ENCODE results near the gene CDKN2AIPNL. TPM values are rescaled to one million over a fixed set of nuclear protein-coding genes. Genes with fewer than 3 reads are reported as not detected.
A peak's percentile ranks its signal among the peaks of the same experiment; 100 is the strongest.

Gene CDKN2AIPNL
- total RNA-seq, 3 donors from 2014 or later = 16.2 to 20.8 (median 19.7) TPM

DNA sequence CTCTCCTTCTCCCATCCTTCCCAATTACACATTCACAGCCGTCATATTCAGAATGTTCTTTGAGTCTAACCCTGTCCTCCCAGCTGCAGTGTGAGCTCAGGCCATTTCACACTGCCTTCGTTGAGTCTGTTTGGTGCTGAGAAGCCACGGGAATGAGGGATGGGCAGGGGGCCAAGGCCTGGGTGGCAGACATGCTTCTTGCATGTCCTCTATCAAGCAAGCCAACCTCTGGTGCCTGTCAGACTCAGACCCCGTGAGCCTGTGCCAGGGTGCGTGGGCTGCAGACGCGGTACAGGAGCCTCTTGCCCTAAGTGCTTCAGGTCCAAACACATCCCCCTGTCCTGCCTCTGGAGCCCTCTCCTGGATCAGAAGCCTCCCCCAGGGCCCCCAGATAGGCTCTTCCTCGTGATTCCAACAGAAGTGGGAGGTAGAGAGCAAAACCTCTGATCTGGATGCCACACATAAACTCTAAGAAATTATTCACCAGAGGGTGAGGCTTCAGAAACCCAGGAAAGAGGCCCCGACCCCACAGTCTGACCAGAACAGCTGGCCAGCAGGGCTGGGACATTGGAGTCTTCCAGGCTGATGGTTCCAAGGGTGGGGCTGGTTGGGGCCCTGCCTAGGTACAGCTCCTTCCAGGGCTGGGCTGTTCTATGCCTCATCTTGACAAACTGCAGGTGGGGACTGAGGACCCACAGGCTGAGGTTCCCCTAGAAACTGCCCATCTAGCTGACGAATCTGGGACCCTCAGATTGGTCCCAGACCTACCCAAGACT, 46.7 kb upstream of the CDKN2AIPNL start:
- Histone ChIP-seq H3K9me3 (no peaks in the 10 kb centered on the region), H3K4me1 (no peaks in the 10 kb centered on the region), H3K27ac (no peak overlapping the region), H3K27me3 (no peaks in the 10 kb centered on the region), H3K4me3 (no peak overlapping the region), H3K36me3 (no peaks in the 10 kb centered on the region)
- intact Hi-C loops (cut with DNase I; ENCODE audit: low total_unique reads) = no loop called here
- peak in 1 of 2 donors; percentile 89 for DNase-seq (ENCODE audit: low spot score in 2 of 2)
- TF ChIP-seq POLR2A (IDR thresholded peaks at IDR 0.05) (no peak), POLR2AphosphoS5 (IDR thresholded peaks at IDR 0.05) (no peak)
- TF ChIP-seq, protein P1, sequence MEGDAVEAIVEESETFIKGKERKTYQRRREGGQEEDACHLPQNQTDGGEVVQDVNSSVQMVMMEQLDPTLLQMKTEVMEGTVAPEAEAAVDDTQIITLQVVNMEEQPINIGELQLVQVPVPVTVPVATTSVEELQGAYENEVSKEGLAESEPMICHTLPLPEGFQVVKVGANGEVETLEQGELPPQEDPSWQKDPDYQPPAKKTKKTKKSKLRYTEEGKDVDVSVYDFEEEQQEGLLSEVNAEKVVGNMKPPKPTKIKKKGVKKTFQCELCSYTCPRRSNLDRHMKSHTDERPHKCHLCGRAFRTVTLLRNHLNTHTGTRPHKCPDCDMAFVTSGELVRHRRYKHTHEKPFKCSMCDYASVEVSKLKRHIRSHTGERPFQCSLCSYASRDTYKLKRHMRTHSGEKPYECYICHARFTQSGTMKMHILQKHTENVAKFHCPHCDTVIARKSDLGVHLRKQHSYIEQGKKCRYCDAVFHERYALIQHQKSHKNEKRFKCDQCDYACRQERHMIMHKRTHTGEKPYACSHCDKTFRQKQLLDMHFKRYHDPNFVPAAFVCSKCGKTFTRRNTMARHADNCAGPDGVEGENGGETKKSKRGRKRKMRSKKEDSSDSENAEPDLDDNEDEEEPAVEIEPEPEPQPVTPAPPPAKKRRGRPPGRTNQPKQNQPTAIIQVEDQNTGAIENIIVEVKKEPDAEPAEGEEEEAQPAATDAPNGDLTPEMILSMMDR (IDR thresholded peaks at IDR 0.05) = no peak

DNA sequence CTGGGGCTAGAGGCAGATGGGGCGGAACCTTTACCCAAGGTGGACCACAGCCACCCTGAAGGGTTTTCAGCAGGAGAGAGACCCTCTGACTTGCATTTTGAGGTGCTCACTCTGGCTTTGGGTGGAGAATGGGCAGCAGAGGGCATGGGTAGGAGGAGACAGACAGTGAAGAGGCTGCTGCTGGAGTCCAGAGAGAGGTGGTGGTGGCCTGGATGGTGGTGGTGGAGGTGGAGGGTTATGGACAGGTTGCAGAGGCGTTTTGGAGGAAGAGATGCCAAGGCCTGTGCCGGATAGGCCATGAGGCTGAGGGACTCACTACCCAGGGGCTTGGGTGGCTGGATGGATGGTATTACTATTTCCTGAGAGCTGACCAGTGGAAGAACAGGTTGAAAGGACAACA, 46.1 kb upstream of the CDKN2AIPNL start:
- H3K9me3 ChIP-seq = no peaks in the 10 kb centered on the region
- H3K4me1 ChIP-seq = no peaks in the 10 kb centered on the region
- H3K27ac ChIP-seq = no peak overlapping the region
- peak in 1 of 2 donors; percentile 12 for DNase-seq (ENCODE audit: low spot score in 2 of 2)
- H3K36me3 ChIP-seq = no peaks in the 10 kb centered on the region
- intact Hi-C loops (cut with DNase I; ENCODE audit: low total_unique reads) = no loop called here
- no peak overlapping the region for H3K4me3 ChIP-seq
- TF ChIP-seq, protein P1 (IDR thresholded peaks at IDR 0.05) = no peak
- TF ChIP-seq POLR2AphosphoS5 (IDR thresholded peaks at IDR 0.05) (no peak), POLR2A (IDR thresholded peaks at IDR 0.05) (no peak)
- H3K27me3 ChIP-seq = no peaks in the 10 kb centered on the region

DNA sequence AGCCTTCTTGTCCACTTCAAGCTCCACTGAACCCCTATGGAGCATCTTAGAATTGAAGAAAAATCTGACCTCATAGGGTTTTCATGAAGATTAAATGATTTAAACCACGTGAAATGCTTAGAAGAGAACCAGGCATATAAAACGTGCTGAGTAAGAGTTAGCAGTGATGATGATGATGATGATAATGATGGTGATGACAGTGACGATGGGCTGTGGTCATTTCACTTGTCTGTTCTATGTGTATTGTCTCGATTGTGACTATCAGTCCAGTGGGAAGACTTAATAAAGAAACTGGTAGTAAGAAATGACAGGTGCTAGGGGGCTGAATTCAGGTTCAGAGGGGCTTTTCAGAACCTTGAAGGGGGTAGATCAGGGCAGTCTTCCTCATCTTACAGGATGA, 45.1 kb upstream of the CDKN2AIPNL start:
- H3K4me1 ChIP-seq = no peaks in the 10 kb centered on the region
- no peaks in the 10 kb centered on the region for H3K9me3 ChIP-seq
- no peaks in the 10 kb centered on the region for H3K27me3 ChIP-seq
- intact Hi-C loops (cut with DNase I; ENCODE audit: low total_unique reads) = no loop called here
- H3K4me3 ChIP-seq = no peak overlapping the region
- TF ChIP-seq, protein P1 (IDR thresholded peaks at IDR 0.05) = no peak
- TF ChIP-seq POLR2AphosphoS5 (IDR thresholded peaks at IDR 0.05) = no peak
- TF ChIP-seq POLR2A (IDR thresholded peaks at IDR 0.05) = no peak
- no peaks in the 10 kb centered on the region for H3K36me3 ChIP-seq
- DNase-seq (ENCODE audit: low spot score in 2 of 2) = no peak
- no peak overlapping the region for H3K27ac ChIP-seq

DNA sequence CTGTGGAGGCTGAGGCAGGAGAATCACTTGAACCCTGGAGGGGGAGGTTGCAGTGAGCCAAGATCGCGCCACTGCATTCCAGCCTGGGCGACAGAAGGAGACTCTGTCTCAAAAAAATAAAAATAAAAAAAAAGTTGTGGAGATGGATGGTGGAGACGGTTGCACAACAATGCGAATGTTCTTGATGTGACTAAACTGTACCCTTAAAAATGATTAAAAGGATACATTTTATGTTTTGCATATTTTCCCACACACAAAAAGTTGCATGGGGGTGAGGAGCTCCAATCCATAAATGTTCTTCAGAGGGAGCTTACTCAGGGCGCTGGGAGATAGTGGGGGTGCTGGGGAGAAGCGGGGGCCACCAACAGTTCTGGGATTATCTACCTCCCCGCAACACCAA, 43.8 kb upstream of the CDKN2AIPNL start:
- no peaks in the 10 kb centered on the region for H3K27me3 ChIP-seq
- no peaks in the 10 kb centered on the region for H3K9me3 ChIP-seq
- intact Hi-C loops (cut with DNase I; ENCODE audit: low total_unique reads) = no loop called here
- TF ChIP-seq POLR2A (IDR thresholded peaks at IDR 0.05) = no peak
- TF ChIP-seq, protein P1 (IDR thresholded peaks at IDR 0.05) = no peak
- no peak for TF ChIP-seq POLR2AphosphoS5 (IDR thresholded peaks at IDR 0.05)
- H3K36me3 ChIP-seq = no peaks in the 10 kb centered on the region
- no peak overlapping the region for H3K27ac ChIP-seq
- H3K4me1 ChIP-seq = no peaks in the 10 kb centered on the region
- DNase-seq (ENCODE audit: low spot score in 2 of 2) = no peak
- H3K4me3 ChIP-seq = no peak overlapping the region

DNA sequence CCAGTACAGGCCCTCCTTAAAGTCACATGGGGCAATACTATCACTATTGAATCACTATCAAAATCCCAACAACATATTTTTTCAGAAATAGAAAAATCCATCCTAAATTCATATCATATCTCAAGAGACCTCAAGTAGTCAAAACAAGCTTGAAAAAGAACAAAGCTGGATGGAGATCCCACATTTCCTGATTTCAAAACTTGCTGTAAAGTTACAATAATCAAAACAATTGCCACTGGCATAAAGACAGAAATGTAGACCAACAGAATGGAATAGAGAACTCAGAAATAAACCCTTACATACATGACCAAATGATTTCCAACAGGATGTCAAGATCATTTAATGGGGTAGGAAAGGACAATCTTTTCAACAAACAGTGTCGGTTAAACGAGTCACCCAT, 41.3 kb upstream of the CDKN2AIPNL start:
- intact Hi-C loops (cut with DNase I; ENCODE audit: low total_unique reads) = no loop called here
- TF ChIP-seq POLR2A (IDR thresholded peaks at IDR 0.05) (no peak), POLR2AphosphoS5 (IDR thresholded peaks at IDR 0.05) (no peak)
- TF ChIP-seq, protein P1 (IDR thresholded peaks at IDR 0.05) = no peak
- H3K4me1 ChIP-seq = no peaks in the 10 kb centered on the region
- no peak overlapping the region for H3K27ac ChIP-seq
- DNase-seq (ENCODE audit: low spot score in 2 of 2) = no peak
- H3K27me3 ChIP-seq = no peaks in the 10 kb centered on the region
- H3K4me3 ChIP-seq = no peak overlapping the region
- H3K36me3 ChIP-seq = no peaks in the 10 kb centered on the region
- no peaks in the 10 kb centered on the region for H3K9me3 ChIP-seq
